AG04449 (cell line): ENCODE data around the gene CRABP1.

Experiments
- CTCF ChIA-PET: fragments of 350-600 bp; formaldehyde crosslinking; extraction: SDS; loops from one replicate; lab custom pipeline; 2021; ENCODE audit warnings: antibody characterized with exemption; lab: Yijun Ruan, JAX
- POLR2A ChIA-PET: fragments of 400-600, 350-600 bp; formaldehyde crosslinking; extraction: SDS; loops from one replicate; lab custom pipeline; 2020; ENCODE audit warnings: antibody characterized with exemption, inconsistent platforms; lab: Yijun Ruan, JAX
- DNase-seq: peaks from one replicate; pipeline ENCODE4 v3.0.0-alpha.2; 2010; ENCODE audit warnings: low read depth, low spot score
- H3K4me3 ChIP-seq: 2 replicates; pipeline ENCODE4 v1.5.1; 2011; ENCODE audit warnings: low read depth, mild to moderate bottlenecking, control low read depth, low read length
- CTCF ChIP-seq: IDR thresholded peaks from one replicate; pipeline ENCODE4 v1.5.1; 2011; ENCODE audit warnings: mild to moderate bottlenecking, moderate library complexity, low read length, control low read depth, inconsistent platforms; ENCODE audit not compliant: insufficient read depth; ENCODE audit errors: missing control alignments

Gene CRABP1

GRCh38 chr15:78361771-78362506 lies 21.8 kb downstream of the CRABP1 start:
- DNase-seq = no peak
- POLR2A ChIA-PET = no interaction called here
- TF ChIP-seq CTCF = no peak
- CTCF ChIA-PET = interaction anchor here (1.3 to 1.7 kb wide), 2 partner anchors 24 to 53 kb away, joined by 3 to 4 read pairs; no protein-coding TSS in a partner anchor
- no peak overlapping the region for H3K4me3 ChIP-seq

- no peak for TF ChIP-seq CTCF
- no peak overlapping the region for H3K4me3 ChIP-seq
- POLR2A ChIA-PET = no interaction called here
- no peak for DNase-seq
- CTCF ChIA-PET = interaction anchor here (1.1 to 1.7 kb wide), 3 partner anchors 23 to 121 kb away, joined by 3 to 4 read pairs (median 4); no protein-coding TSS in a partner anchor
Measured at GRCh38 chr15:78362716-78363380, 22.7 kb downstream of the CRABP1 start.

GRCh38 chr15:78363381-78363734 lies 23.2 kb downstream of the CRABP1 start:
- H3K4me3 ChIP-seq = no peak overlapping the region
- POLR2A ChIA-PET = no interaction called here
- CTCF ChIA-PET = interaction anchor here (1.1 to 1.4 kb wide), 2 partner anchors 57 to 121 kb away, joined by 3 to 4 read pairs; no protein-coding TSS in a partner anchor
- TF ChIP-seq CTCF = no peak
- DNase-seq = no peak

GRCh38 chr15:78364233-78364632 lies 24.1 kb downstream of the CRABP1 start:
- H3K4me3 ChIP-seq = no peak overlapping the region
- CTCF ChIA-PET = interaction anchor here (1.1 to 1.4 kb wide), 2 partner anchors 56 to 122 kb away, joined by 3 to 4 read pairs; no protein-coding TSS in a partner anchor
- DNase-seq = no peak
- POLR2A ChIA-PET = no interaction called here
- TF ChIP-seq CTCF = no peak

GRCh38 chr15:78365917-78366316 lies 25.8 kb downstream of the CRABP1 start:
- H3K4me3 ChIP-seq = no peak overlapping the region
- ChIA-PET CTCF (interaction anchor here (0.8 kb wide), 1 partner anchor 57 kb away, joined by 3 read pairs; no protein-coding TSS in a partner anchor), POLR2A (no interaction called here)

More at GRCh38 chr15:78365917-78366316, 25.8 kb downstream of the CRABP1 start:
- TF ChIP-seq CTCF = no peak
- DNase-seq = no peak
